Stimulated activated CD8-positive, alpha-beta memory T cell treated with anti-CD3 and anti-CD28 coated beads, Interleukin-15, amount 100 ng/mL, for 4 hours (primary cell): ENCODE measurements around the gene DNAJC5G.

Experiments used
- DNase-seq, 2 donors: peaks; one replicate each; pipeline ENCODE4 v3.0.0-alpha.2; 2020; ENCODE audit warnings: low read depth in 2 of 2

Gene DNAJC5G

GRCh38 chr2:27275211-27276150, at the start of gene DNAJC5G:
TSS of gene DNAJC5G (plus strand) at chr2:27275433. CDS start at chr2:27276729, 1,296 bp downstream.
- no peak for DNase-seq

- no peak for DNase-seq
Measured at GRCh38 chr2:27225526-27225925, 49.7 kb upstream of the DNAJC5G start.

- DNase-seq, result no peak
Measured at GRCh38 chr2:27227501-27227900, 47.7 kb upstream of the DNAJC5G start.

- no peak for DNase-seq
Measured at GRCh38 chr2:27231921-27232320, 43.3 kb upstream of the DNAJC5G start.

- DNase-seq, result no peak
Measured at GRCh38 chr2:27233341-27233740, 41.9 kb upstream of the DNAJC5G start.

- DNase-seq, result no peak
Measured at GRCh38 chr2:27236136-27236535, 39.1 kb upstream of the DNAJC5G start.

- no peak for DNase-seq
Measured at GRCh38 chr2:27236626-27237025, 38.6 kb upstream of the DNAJC5G start.

- DNase-seq, result no peak
Measured at GRCh38 chr2:27237341-27237945, 37.8 kb upstream of the DNAJC5G start.

GRCh38 chr2:27238976-27239375, 36.3 kb upstream of the DNAJC5G start:
- DNase-seq, result no peak

GRCh38 chr2:27240406-27240805, 34.8 kb upstream of the DNAJC5G start:
- DNase-seq, result no peak

GRCh38 chr2:27241761-27242613, 33.2 kb upstream of the DNAJC5G start:
- no peak for DNase-seq

- no peak for DNase-seq
Measured at GRCh38 chr2:27242614-27242951, 32.6 kb upstream of the DNAJC5G start.

GRCh38 chr2:27243391-27244130, 31.7 kb upstream of the DNAJC5G start:
- no peak for DNase-seq

- DNase-seq, result no peak
Measured at GRCh38 chr2:27245116-27245515, 30.1 kb upstream of the DNAJC5G start.

- no peak for DNase-seq
Measured at GRCh38 chr2:27245626-27246025, 29.6 kb upstream of the DNAJC5G start.

GRCh38 chr2:27247893-27248292, 27.3 kb upstream of the DNAJC5G start:
- DNase-seq, result no peak

GRCh38 chr2:27249159-27249890, 25.9 kb upstream of the DNAJC5G start:
- DNase-seq, result no peak

GRCh38 chr2:27249891-27250651, 25.2 kb upstream of the DNAJC5G start:
- DNase-seq, result peak in 1 of 2 donors; percentile 5

- DNase-seq, result no peak
Measured at GRCh38 chr2:27250652-27251379, 24.4 kb upstream of the DNAJC5G start.
